GM23248 (cell line): ENCODE measurements around the gene ACTR3C. TPM values are rescaled to one million over a fixed set of nuclear protein-coding genes. Genes with fewer than 3 reads are reported as not detected.
A peak's percentile ranks its signal among the peaks of the same experiment; 100 is the strongest.

Experiments used
- DNase-seq: peaks from one replicate; pipeline ENCODE4 v3.0.0-alpha.2; 2015
- H2AFZ ChIP-seq: fragments of 200-600 bp; sonication (generic); 2 replicates; pipeline ENCODE4 v1.6.1; 2016; ENCODE audit warnings: antibody characterized with exemption
- H3F3A ChIP-seq: fragments of 200-600 bp; sonication (generic); 2 replicates; pipeline ENCODE4 v1.6.1; 2016; ENCODE audit warnings: mild to moderate bottlenecking, antibody characterized with exemption, mixed run types; ENCODE audit not compliant: insufficient read depth
- H3K27ac ChIP-seq: fragments of 200-600 bp; sonication (generic); 2 replicates; pipeline ENCODE4 v1.5.1; 2016; ENCODE audit warnings: mild to moderate bottlenecking
- H3K27me3 ChIP-seq: fragments of 200-600 bp; sonication (generic); replicated peaks from 2 replicates; pipeline ENCODE4 v1.6.1; 2016; ENCODE audit warnings: mild to moderate bottlenecking; ENCODE audit not compliant: insufficient read depth
- H3K36me3 ChIP-seq: fragments of 200-600 bp; sonication (generic); 2 replicates; pipeline ENCODE4 v1.6.1; 2016; ENCODE audit warnings: low read depth, mild to moderate bottlenecking
- H3K4me1 ChIP-seq: fragments of 200-600 bp; sonication (generic); 2 replicates; pipeline ENCODE4 v1.6.1; 2016; ENCODE audit warnings: mild to moderate bottlenecking; ENCODE audit not compliant: insufficient read depth
- H3K4me2 ChIP-seq: fragments of 200-600 bp; sonication (generic); one replicate; pipeline ENCODE4 v1.6.1; 2016; ENCODE audit warnings: mild to moderate bottlenecking; ENCODE audit not compliant: unreplicated experiment
- H3K4me3 ChIP-seq: fragments of 200-600 bp; sonication (generic); 2 replicates; pipeline ENCODE4 v1.5.1; 2016; ENCODE audit warnings: mild to moderate bottlenecking
- H3K79me2 ChIP-seq: fragments of 200-600 bp; sonication (generic); 2 replicates; pipeline ENCODE4 v1.6.1; 2016; ENCODE audit warnings: mild to moderate bottlenecking; ENCODE audit not compliant: insufficient read depth
- H3K9ac ChIP-seq: fragments of 200-600 bp; sonication (generic); 2 replicates; pipeline ENCODE4 v1.6.1; 2016; ENCODE audit warnings: mild to moderate bottlenecking
- H3K9me2 ChIP-seq: fragments of 200-600 bp; sonication (generic); 2 replicates; pipeline ENCODE4 v1.6.1; 2016; ENCODE audit warnings: mixed run types, mild to moderate bottlenecking, moderate library complexity; ENCODE audit not compliant: insufficient read depth
- H3K9me3 ChIP-seq: fragments of 200-600 bp; sonication (generic); one replicate; pipeline ENCODE4 v1.6.1; 2017; ENCODE audit warnings: low read depth
- H4K20me1 ChIP-seq: fragments of 200-600 bp; sonication (generic); 2 replicates; pipeline ENCODE4 v1.6.0; 2016; ENCODE audit not compliant: insufficient read depth
- EZH2 ChIP-seq: fragments of 200-600 bp; sonication (generic); IDR thresholded peaks from 2 replicates; pipeline ENCODE4 v1.6.1; 2018; ENCODE audit warnings: antibody characterized with exemption, mild to moderate bottlenecking; ENCODE audit not compliant: insufficient read depth, poor library complexity, severe bottlenecking
- EZH2phosphoT487 ChIP-seq: fragments of 200-600 bp; sonication (generic); IDR thresholded peaks from 2 replicates; pipeline ENCODE4 v1.6.1; 2018; ENCODE audit warnings: antibody characterized with exemption, moderate library complexity, mild to moderate bottlenecking, low read depth; ENCODE audit not compliant: insufficient read depth
- WGBS, 2 experiments: methylation state at CpG; one replicate each; pipeline ENCODE4 v1.1.6; 2015 to 2017; ENCODE audit warnings: low lambda C conversion rate in 2 of 2, low coverage in 1 of 2; ENCODE audit errors: missing lambda C conversion rate in 2 of 2; 5-methylcytosine and 5-hydroxymethylcytosine counted together
- in situ Hi-C: fragments of 300-500 bp; cut with MboI; formaldehyde crosslinking; loops from 2 replicates; pipeline ENCODE4 v1.15.0; 2020
- polyA plus RNA-seq: library from polyadenylated mRNA; unstranded; fragments of >200 nt; fragmentation: Nextera tagmentation; extraction: Ambion mirVana; gene quantifications from 2 replicates; pipeline ENCODE4 v1.2.1, GENCODE V29; 2016
- total RNA-seq: library from RNA; depleted of rRNA; stranded (reverse); fragments of >200 nt; shearing (Covaris generic); gene quantifications from 2 replicates; pipeline ENCODE4 v1.2.3, GENCODE V29; 2014

Gene ACTR3C
- total and polyA plus RNA-seq, 2 experiments from 2014 or later, result not detected

- peak overlapping the region; percentile 82; the same call in 1 of the 2 replicates for H3K9ac ChIP-seq
- H4K20me1 ChIP-seq, result no peaks in the 10 kb centered on the region
- no peak overlapping the region for H3K4me2 ChIP-seq
- 88 to 95% methylated on average over 42 to 45 of the region's 48 CpGs for WGBS, 2 experiments
- H3F3A ChIP-seq, result peaks cover 10% of the 10 kb centered on the region; the same call in 1 of the 2 replicates
- no peak overlapping the region for H2AFZ ChIP-seq
- H3K9me2 ChIP-seq, result no peaks in the 10 kb centered on the region
- H3K4me3 ChIP-seq, result no peak overlapping the region
- in situ Hi-C loops, result no loop called here
- H3K79me2 ChIP-seq, result peaks cover 7% of the 10 kb centered on the region; the same call in 1 of the 2 replicates
- H3K9me3 ChIP-seq, result no peaks in the 10 kb centered on the region
- H3K4me1 ChIP-seq, result peaks cover 19% of the 10 kb centered on the region
- H3K27ac ChIP-seq, result peak overlapping the region; percentile 30
- no peak for TF ChIP-seq EZH2
- no peak for TF ChIP-seq EZH2phosphoT487
- H3K27me3 ChIP-seq, result no peaks in the 10 kb centered on the region
- H3K36me3 ChIP-seq, result 0 out of 2 replicates have a peak, but pooled peaks cover 2% of the 10 kb centered on the region
- DNase-seq, result no peak
Observed at GRCh38 chr7:150371131-150371995, 48.0 kb upstream of the ACTR3C start.

GRCh38 chr7:150370612-150371071 lies 47.3 kb upstream of the ACTR3C start:
- Histone ChIP-seq H3K4me1 (peaks cover 19% of the 10 kb centered on the region), H3K9me2 (no peaks in the 10 kb centered on the region), H3K4me2 (peak overlapping the region; percentile 84), H3K9me3 (no peaks in the 10 kb centered on the region), H3K9ac (peak overlapping the region; percentile 82), H3K79me2 (peaks cover 7% of the 10 kb centered on the region; the same call in 1 of the 2 replicates), H3K36me3 (0 out of 2 replicates have a peak, but pooled peaks cover 2% of the 10 kb centered on the region), H3K27me3 (no peaks in the 10 kb centered on the region), H4K20me1 (no peaks in the 10 kb centered on the region), H2AFZ (no peak overlapping the region), H3F3A (peaks cover 10% of the 10 kb centered on the region; the same call in 1 of the 2 replicates), H3K4me3 (0 out of 2 replicates have a peak overlapping the region, but pooled peaks have one; percentile 89), H3K27ac (peak overlapping the region; percentile 30)
- in situ Hi-C loops, result no loop called here
- TF ChIP-seq EZH2, result no peak
- WGBS, 2 experiments, result 93% methylated on average over 3 of the region's 3 CpGs
- DNase-seq, result peak; percentile 71

- Histone ChIP-seq H2AFZ (peak overlapping the region; percentile 91), H3K9me2 (no peaks in the 10 kb centered on the region), H4K20me1 (no peaks in the 10 kb centered on the region), H3K27ac (peak overlapping the region; percentile 30), H3K36me3 (0 out of 2 replicates have a peak, but pooled peaks cover 2% of the 10 kb centered on the region), H3K9me3 (no peaks in the 10 kb centered on the region), H3K4me2 (peak overlapping the region; percentile 84), H3K9ac (peak overlapping the region; percentile 82), H3F3A (peaks cover 10% of the 10 kb centered on the region; the same call in 1 of the 2 replicates), H3K79me2 (peaks cover 7% of the 10 kb centered on the region; the same call in 1 of the 2 replicates), H3K27me3 (no peaks in the 10 kb centered on the region), H3K4me3 (peak overlapping the region; percentile 89), H3K4me1 (peaks cover 19% of the 10 kb centered on the region)
- TF ChIP-seq EZH2 (no peak), EZH2phosphoT487 (no peak)
- WGBS, 2 experiments, result 45 to 46% methylated on average over 21 to 23 of the region's 23 CpGs
- in situ Hi-C loops, result no loop called here
- DNase-seq, result peak; percentile 30
Observed at GRCh38 chr7:150369748-150370501, 46.6 kb upstream of the ACTR3C start.

GRCh38 chr7:150368884-150369747 lies 45.8 kb upstream of the ACTR3C start:
- no peaks in the 10 kb centered on the region for H4K20me1 ChIP-seq
- no peak for TF ChIP-seq EZH2
- TF ChIP-seq EZH2phosphoT487, result no peak
- peaks cover 7% of the 10 kb centered on the region; the same call in 1 of the 2 replicates for H3K79me2 ChIP-seq
- in situ Hi-C loops, result no loop called here
- no peaks in the 10 kb centered on the region for H3K9me2 ChIP-seq
- H3K4me3 ChIP-seq, result peak overlapping the region; percentile 89
- H3K27ac ChIP-seq, result peak overlapping the region; percentile 18
- peaks cover 19% of the 10 kb centered on the region for H3K4me1 ChIP-seq
- peak overlapping the region; percentile 84 for H3K4me2 ChIP-seq
- 1 to 2% methylated on average over 28 to 42 of the region's 58 CpGs for WGBS, 2 experiments
- 0 out of 2 replicates have a peak, but pooled peaks cover 2% of the 10 kb centered on the region for H3K36me3 ChIP-seq
- H3K9ac ChIP-seq, result peak overlapping the region; percentile 82
- peak overlapping the region; percentile 91 for H2AFZ ChIP-seq
- H3K9me3 ChIP-seq, result no peaks in the 10 kb centered on the region
- H3K27me3 ChIP-seq, result no peaks in the 10 kb centered on the region
- DNase-seq, result peak; percentile 64
- H3F3A ChIP-seq, result peaks cover 10% of the 10 kb centered on the region; the same call in 1 of the 2 replicates
